A673 (cell line): ENCODE measurements around the gene CNP.

Source experiments
- EZH2 ChIP-seq: fragments of 200-600 bp; sonication (generic); IDR thresholded peaks from 2 replicates; pipeline ENCODE4 v1.6.1; 2017; ENCODE audit warnings: borderline replicate concordance, low read depth, mild to moderate bottlenecking, mixed read lengths, antibody characterized with exemption, low read length; ENCODE audit not compliant: poor library complexity, severe bottlenecking
- TF ChIP-seq, protein P1 (sequence below): fragments of 300-800, 200-600 bp; sonication (generic); conservative IDR thresholded peaks from 2 replicates; pipeline ENCODE4 v1.5.1; 2017; ENCODE audit warnings: low read depth, mild to moderate bottlenecking, antibody characterized with exemption, low read length, moderate library complexity, mixed read lengths

DNA sequence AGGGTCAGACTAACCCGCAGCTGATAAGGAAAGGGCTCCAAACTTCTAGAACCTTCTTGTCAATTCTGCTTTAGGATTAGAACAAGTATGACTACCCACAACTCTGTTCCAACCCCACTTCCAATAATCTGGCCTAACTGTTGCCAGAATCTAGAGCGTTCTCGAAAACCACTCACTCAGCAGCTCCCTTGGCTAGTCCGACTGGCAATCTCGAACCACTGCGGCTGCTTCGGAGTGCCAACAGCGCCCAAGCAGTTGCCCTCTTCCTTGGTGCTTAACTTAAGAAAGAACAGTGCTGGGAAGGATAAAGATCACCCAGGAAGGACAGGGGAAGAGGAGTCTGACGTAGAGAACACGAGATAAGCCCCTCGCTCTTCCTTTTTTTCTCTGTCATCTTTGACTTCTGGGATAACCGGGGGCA, 49.8 kb downstream of the CNP start:
- TF ChIP-seq, protein P1, sequence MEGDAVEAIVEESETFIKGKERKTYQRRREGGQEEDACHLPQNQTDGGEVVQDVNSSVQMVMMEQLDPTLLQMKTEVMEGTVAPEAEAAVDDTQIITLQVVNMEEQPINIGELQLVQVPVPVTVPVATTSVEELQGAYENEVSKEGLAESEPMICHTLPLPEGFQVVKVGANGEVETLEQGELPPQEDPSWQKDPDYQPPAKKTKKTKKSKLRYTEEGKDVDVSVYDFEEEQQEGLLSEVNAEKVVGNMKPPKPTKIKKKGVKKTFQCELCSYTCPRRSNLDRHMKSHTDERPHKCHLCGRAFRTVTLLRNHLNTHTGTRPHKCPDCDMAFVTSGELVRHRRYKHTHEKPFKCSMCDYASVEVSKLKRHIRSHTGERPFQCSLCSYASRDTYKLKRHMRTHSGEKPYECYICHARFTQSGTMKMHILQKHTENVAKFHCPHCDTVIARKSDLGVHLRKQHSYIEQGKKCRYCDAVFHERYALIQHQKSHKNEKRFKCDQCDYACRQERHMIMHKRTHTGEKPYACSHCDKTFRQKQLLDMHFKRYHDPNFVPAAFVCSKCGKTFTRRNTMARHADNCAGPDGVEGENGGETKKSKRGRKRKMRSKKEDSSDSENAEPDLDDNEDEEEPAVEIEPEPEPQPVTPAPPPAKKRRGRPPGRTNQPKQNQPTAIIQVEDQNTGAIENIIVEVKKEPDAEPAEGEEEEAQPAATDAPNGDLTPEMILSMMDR: no peak
- no peak for TF ChIP-seq EZH2
